ENCODE results near the gene MYH9.

GRCh38 chr22:36267058-36267457, 120.7 kb downstream of the MYH9 start:
- TF ChIP-seq, protein P1, sequence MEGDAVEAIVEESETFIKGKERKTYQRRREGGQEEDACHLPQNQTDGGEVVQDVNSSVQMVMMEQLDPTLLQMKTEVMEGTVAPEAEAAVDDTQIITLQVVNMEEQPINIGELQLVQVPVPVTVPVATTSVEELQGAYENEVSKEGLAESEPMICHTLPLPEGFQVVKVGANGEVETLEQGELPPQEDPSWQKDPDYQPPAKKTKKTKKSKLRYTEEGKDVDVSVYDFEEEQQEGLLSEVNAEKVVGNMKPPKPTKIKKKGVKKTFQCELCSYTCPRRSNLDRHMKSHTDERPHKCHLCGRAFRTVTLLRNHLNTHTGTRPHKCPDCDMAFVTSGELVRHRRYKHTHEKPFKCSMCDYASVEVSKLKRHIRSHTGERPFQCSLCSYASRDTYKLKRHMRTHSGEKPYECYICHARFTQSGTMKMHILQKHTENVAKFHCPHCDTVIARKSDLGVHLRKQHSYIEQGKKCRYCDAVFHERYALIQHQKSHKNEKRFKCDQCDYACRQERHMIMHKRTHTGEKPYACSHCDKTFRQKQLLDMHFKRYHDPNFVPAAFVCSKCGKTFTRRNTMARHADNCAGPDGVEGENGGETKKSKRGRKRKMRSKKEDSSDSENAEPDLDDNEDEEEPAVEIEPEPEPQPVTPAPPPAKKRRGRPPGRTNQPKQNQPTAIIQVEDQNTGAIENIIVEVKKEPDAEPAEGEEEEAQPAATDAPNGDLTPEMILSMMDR (IDR thresholded peaks at IDR 0.05), result no peak
- TF ChIP-seq POLR2AphosphoS5 (IDR thresholded peaks at IDR 0.05; ENCODE audit: low read depth, low read length) (no peak), REST (IDR thresholded peaks at IDR 0.05; ENCODE audit: insufficient read depth in 1 of 2, low read depth in 2 of 2, low read length in 1 of 2) (no peak), SIN3A (IDR thresholded peaks at IDR 0.05; ENCODE audit: borderline replicate concordance, insufficient read depth, low read depth, low read length) (no peak), TCF7L2 (IDR thresholded peaks at IDR 0.05; ENCODE audit: low read depth, low read length) (no peak)

All from Panc1 (cell line).